GM18873 (cell line): ENCODE data around the gene PLSCR4.
"Not testable (repeated sequence)": the region's sequence is repeated elsewhere in the genome, so short reads cannot be mapped to it uniquely, and the experiment has no call there.

ENCODE experiments used
- ATAC-seq: cut with Tn5 transposase; IDR thresholded peaks from one replicate; pipeline ENCODE4 v1.9.1; 2021; ENCODE audit warnings: mild to moderate bottlenecking, moderate library complexity, moderate number of reproducible peaks; ENCODE audit not compliant: unreplicated experiment, low FRiP score

Gene PLSCR4

GRCh38 chr3:146249921-146250320, 984 bp downstream of the PLSCR4 start:
- ATAC-seq = no peak

- no peak for ATAC-seq
Observed at GRCh38 chr3:146247911-146248310, 3.0 kb downstream of the PLSCR4 start.

GRCh38 chr3:146246526-146246925, 4.4 kb downstream of the PLSCR4 start:
- ATAC-seq = no peak

GRCh38 chr3:146243559-146243958, 7.3 kb downstream of the PLSCR4 start:
- ATAC-seq = no peak

- ATAC-seq = no peak
Observed at GRCh38 chr3:146241523-146242240, 9.2 kb downstream of the PLSCR4 start.

GRCh38 chr3:146233487-146233886, 17.4 kb downstream of the PLSCR4 start:
- no peak for ATAC-seq

- ATAC-seq = no peak
Observed at GRCh38 chr3:146227486-146227885, 23.4 kb downstream of the PLSCR4 start.

GRCh38 chr3:146226881-146227280, 24.0 kb downstream of the PLSCR4 start:
- ATAC-seq = no peak

GRCh38 chr3:146225458-146225857, 25.4 kb downstream of the PLSCR4 start:
- not testable (repeated sequence) for ATAC-seq

GRCh38 chr3:146223401-146224373, 27.2 kb downstream of the PLSCR4 start:
- ATAC-seq = no peak

- ATAC-seq = no peak
Observed at GRCh38 chr3:146222204-146223046, 28.5 kb downstream of the PLSCR4 start.

- no peak for ATAC-seq
Observed at GRCh38 chr3:146221276-146221675, 29.6 kb downstream of the PLSCR4 start.

GRCh38 chr3:146218880-146219866, 31.7 kb downstream of the PLSCR4 start:
- no peak for ATAC-seq

GRCh38 chr3:146217324-146217723, 33.6 kb downstream of the PLSCR4 start:
- no peak for ATAC-seq

- no peak for ATAC-seq
Observed at GRCh38 chr3:146214493-146214892, 36.4 kb downstream of the PLSCR4 start.

GRCh38 chr3:146209371-146209770, 41.5 kb downstream of the PLSCR4 start:
- no peak for ATAC-seq

- no peak for ATAC-seq
Observed at GRCh38 chr3:146203776-146204175, 47.1 kb downstream of the PLSCR4 start.

GRCh38 chr3:146200461-146201220, 50.3 kb downstream of the PLSCR4 start:
- ATAC-seq = no peak

- ATAC-seq = no peak
Observed at GRCh38 chr3:146199762-146200161, 51.1 kb downstream of the PLSCR4 start.
